ENCODE data around the gene FLYWCH2. TPM values are rescaled to one million over a fixed set of nuclear protein-coding genes. Genes with fewer than 3 reads are reported as not detected.

FLYWCH2 gene
- total and polyA plus RNA-seq, 9 of the 15 experiments (the other 6 are each of a cell fraction or from before 2014, with no cell fraction given) = 0.70 to 55.5 (median 7.6) TPM

GRCh38 chr16:2928796-2929195 lies 45.8 kb downstream of the FLYWCH2 start:
- no TSS peak for BruUV-seq (replicated peaks)
- DNase-seq (ENCODE audit: extremely low read depth in 1 of 4, low spot score in 3 of 4) = peak in 1 of 4 experiments; percentile 2
- CTCF ChIA-PET (ENCODE audit: low intra/inter-chr PET ratio) = no interaction called here
- Histone ChIP-seq H3K79me2 (ENCODE audit: control insufficient read depth, insufficient read depth, low read length) (no peaks in the 10 kb centered on the region), H3K27ac (ENCODE audit: extremely low read depth, low read depth, low read length) (no peak overlapping the region), H3K9me3 (replicated peaks; ENCODE audit: control insufficient read depth, insufficient read depth, low read depth, low read length) (no peaks in the 10 kb centered on the region), H3K36me3 (ENCODE audit: control insufficient read depth, insufficient read depth, low read length) (peaks cover 24% of the 10 kb centered on the region; the same call in 1 of the 3 replicates), H3K4me3 (no peak overlapping the region), H3K4me1 (replicated peaks in 1 of 2; ENCODE audit: control insufficient read depth in 2 of 2, insufficient read depth in 2 of 2, low read length in 2 of 2) (peaks cover 3 to 22% of the 10 kb centered on the region in 2 experiments; a peak in 3 of 5 replicates), H2AFZ (ENCODE audit: low read depth, low read length) (no peak overlapping the region), H3K4me2 (ENCODE audit: insufficient read depth, low read length) (no peak overlapping the region), H3K27me3 (ENCODE audit: control insufficient read depth in 2 of 2, insufficient read depth in 2 of 2, low read length in 2 of 2) (no peaks in the 10 kb centered on the region), H4K20me1 (replicated peaks; ENCODE audit: control insufficient read depth, insufficient read depth, low read length) (no peaks in the 10 kb centered on the region), H3K9ac (ENCODE audit: insufficient read depth in 1 of 2, low read depth in 2 of 2, low read length in 2 of 2) (peak overlapping the region in 1 of 2 experiments; percentile 35; a peak in 1 of 4 replicates), H3K9me1 (ENCODE audit: control insufficient read depth, insufficient read depth, low read length) (no peaks in the 10 kb centered on the region)
- POLR2A ChIA-PET = interaction anchor here (0.6 kb wide), 1 partner anchor 36 kb away, joined by 3 read pairs; no protein-coding TSS in a partner anchor
- TF ChIP-seq ELK1 (CRISPR knock-in tag; IDR thresholded peaks at IDR 0.05) (no peak), LARP7 (IDR thresholded peaks at IDR 0.05) (no peak), POLR2G (IDR thresholded peaks at IDR 0.05; ENCODE audit: low read depth, low read length) (0 out of 2 replicates have a peak, but pooled peaks have one; percentile 41), SRSF3 (IDR thresholded peaks at IDR 0.05; ENCODE audit: insufficient read depth, low read length) (no peak)
- ATAC-seq = no peak
- no peak for FAIRE-seq
- intact Hi-C loops (cut with micrococcal nuclease) (loop anchor here (5.0 kb wide), 1 partner anchor 54 kb away; the partner anchor contains the start of gene PKMYT1), in situ Hi-C loops (cut with MboI) (loop anchor here (5.0 kb wide), 1 partner anchor 91 kb away; no protein-coding TSS in a partner anchor)
- 68% methylated on average over 11 of the region's 11 CpGs for WGBS (ENCODE audit: insufficient coverage, low coverage, missing lambda C conversion rate)
